GM21367 (cell line): Measurements from ENCODE around the gene TMEM79.
"Not testable (repeated sequence)": the region's sequence is repeated elsewhere in the genome, so short reads cannot be mapped to it uniquely, and the experiment has no call there.

ENCODE experiments used
- ATAC-seq: cut with Tn5 transposase; IDR thresholded peaks from one replicate; pipeline ENCODE4 v1.9.1; 2021; ENCODE audit not compliant: unreplicated experiment

Gene TMEM79

DNA sequence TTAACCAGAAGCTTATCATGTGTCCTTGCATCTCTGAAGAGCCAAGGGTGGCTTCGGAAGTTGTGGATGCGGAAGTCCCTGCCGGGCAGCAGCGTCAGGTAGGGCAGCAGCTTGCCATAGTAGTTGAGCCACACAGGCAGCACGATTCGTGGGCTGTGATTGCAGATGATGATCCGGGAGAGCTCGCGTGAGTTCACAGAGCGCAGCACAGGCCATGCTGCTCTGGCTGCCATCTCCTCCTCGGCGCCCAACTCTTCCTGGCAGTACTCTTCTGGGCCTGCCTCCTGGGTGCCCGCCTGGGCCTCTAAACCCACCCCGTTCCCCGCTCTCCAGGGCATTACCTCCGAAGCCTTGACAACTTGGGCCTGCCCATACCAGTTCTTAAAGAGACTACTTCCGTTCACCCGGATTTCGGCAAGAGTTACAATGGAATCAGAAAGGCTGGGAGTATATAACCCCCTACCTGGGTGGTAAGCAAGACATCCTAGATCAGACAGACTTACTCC, 14.8 kb downstream of the TMEM79 start, which contains the start of gene VHLL:
Gene VHLL, minus strand, starts transcription at position 456 of the 506 bp plus-strand sequence. Its CDS starts 118 bp downstream, at position 338.
- ATAC-seq: no peak

DNA sequence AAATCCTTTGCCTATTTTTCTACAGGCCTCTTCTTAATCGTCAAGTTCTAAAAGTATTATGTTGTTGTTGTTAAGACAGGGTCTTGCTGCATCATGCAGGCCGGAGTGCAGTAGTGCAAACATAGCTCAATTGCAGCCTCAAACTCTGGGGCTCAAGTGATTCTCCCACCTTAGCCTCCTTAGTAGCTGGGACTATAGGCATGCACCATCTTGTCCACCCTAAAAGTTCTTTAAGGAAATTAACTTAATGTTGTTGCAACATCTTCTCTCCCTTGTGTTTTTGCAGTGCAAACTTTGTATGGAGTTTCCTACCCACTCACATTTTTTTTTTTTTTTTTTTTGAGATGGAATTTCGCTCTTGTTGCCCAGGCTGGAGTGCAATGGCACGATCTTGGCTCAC, 19.1 kb downstream of the TMEM79 start:
- ATAC-seq: no peak

DNA sequence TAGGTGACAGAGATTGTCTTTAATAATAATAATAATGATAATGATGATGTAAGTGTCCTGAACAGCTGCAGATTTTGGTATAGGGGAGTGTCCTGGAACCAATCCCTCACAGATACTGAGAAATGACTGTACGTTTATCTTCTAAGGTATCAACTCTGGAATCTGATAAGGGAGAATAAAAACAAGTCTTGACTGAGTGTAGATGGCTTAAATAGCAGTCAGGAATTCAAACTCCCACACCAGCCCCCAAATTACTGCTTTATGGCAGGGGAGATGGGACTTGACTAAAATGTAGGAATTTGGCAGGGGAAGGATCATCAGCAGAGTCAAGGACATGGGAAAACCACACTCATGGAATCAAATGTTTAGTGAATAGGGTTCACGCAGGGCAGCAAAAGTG, 21.1 kb downstream of the TMEM79 start:
- ATAC-seq: no peak

DNA sequence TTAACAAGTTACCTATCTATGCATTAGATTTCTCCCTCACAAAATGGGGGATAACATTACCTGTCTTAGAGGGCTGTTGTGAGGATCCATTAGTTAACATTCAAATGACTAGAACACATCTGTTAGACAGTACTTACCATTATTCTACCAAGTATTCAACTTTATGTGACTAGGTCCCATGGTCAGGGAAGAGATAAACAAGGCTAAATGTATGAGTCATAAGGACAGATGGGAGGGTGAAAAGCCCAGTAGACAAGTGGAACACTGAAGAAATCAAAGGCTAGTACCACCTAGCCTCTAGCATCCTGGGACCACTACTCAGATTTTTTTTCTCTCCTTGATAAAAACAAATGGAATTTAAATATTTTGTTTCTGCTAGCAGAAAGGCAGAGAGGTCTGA, 24.0 kb downstream of the TMEM79 start:
- ATAC-seq: no peak

DNA sequence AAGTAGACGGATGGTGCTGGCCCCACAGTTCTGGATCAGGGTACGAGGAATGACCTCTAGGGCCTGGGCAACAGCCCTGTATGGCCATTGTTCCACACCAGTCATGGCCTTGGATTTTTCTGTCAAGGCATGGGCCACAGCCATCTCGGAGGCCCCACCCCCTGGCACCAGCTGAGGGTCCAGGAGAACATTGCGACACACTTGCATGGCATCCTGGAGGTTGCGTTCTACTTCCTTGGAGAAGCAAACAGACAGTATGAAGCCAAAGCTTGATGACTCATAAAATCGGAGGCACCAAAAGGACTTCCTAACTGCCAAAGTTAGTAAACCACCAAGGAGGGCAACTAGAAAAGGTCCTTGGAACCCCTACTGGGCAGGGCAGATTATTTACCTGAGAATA, 26.8 kb downstream of the TMEM79 start:
- no peak for ATAC-seq

DNA sequence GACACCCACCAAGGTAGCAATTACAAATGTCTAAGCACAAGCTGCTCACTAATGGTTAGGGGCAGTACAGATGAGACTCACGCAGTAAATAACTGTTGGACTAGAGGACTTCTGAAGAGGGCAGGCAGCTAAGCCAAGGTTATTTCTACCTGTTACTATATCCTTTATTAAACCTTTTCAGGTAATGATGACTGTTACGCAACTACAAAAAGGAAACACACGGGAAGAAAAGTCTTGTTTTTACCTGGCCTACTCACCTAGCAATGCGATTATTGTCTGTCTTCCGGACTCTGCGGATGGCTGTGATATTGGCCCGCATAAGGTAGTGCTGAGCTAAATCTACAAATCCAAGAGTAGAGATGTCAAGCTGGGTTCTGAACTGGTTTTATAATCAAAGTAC, 32.8 kb downstream of the TMEM79 start:
- ATAC-seq: no peak

DNA sequence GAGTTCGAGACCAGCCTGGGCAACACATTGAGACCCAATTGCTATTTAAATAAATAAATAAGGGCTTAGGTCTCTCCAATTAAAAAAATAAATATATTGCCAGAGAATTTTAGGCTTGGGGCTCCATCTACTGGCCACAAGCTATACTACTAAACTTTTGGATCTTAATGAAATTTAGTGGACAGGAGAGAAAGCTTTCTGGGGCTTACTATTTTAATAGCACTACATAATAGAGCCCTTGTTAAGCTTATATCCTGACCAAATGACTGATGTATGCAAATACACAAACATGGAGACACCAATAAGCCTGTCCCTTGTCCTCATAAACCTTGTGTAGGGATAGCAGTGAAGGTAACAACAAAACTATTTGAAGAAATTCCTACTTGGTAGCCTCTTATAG, 35.5 kb downstream of the TMEM79 start:
- ATAC-seq: no peak

DNA sequence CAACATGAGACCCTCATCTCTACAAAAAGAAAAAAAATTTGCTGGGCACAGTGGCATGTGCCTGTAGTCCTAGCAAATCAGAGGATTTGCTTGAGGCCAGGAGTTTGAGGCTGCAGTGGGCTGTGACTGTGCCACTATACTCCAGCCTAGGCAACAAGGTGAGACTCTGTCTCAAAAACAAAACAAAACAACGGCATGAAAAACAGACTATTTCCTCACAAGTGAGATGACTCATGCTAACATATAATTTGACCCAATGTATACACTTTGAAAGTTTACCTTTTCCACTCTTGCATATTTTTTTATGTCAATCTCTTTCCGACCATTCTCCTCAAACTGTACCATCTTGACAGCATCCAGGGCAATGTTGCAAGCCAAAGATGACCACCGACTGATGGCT, 36.4 kb downstream of the TMEM79 start:
- ATAC-seq: no peak

DNA sequence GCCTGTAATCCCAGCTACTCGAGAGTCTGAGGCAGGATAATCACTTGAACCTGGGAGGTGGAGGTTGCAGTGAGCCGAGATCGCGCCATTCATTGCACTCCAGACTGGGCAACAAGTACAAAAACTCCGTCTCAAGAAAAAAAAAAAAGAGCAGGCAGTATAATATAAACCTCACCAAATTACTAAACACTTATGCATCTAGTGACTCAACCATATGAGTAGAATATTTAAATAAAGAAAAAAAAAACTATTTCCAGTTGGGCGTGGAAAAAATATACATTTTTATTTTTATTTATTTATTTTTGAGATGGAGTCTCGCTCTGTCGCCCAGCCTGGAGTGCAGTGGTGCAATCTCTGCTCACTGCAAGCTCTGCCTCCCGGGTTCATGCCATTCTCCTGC, 39.1 kb downstream of the TMEM79 start:
- not testable (repeated sequence) for ATAC-seq

DNA sequence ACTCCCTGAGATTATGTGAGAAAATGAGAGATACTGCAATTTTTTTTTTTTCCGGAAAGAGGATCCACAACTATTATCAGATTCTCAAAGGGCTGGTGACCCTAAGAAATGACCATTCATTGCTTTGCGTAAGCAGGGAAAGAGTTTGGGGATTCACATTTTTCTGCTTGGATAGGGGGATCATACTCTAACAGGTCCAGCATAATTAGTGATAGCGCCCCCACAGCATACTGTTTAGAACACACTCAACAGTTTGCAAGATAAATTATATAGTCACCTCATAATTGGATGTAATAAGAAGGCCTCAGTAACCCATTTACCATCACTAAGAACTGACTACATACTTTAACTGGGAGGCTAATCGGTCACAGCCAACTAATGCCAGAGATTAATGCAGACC, 52.1 kb downstream of the TMEM79 start:
- ATAC-seq: no peak

DNA sequence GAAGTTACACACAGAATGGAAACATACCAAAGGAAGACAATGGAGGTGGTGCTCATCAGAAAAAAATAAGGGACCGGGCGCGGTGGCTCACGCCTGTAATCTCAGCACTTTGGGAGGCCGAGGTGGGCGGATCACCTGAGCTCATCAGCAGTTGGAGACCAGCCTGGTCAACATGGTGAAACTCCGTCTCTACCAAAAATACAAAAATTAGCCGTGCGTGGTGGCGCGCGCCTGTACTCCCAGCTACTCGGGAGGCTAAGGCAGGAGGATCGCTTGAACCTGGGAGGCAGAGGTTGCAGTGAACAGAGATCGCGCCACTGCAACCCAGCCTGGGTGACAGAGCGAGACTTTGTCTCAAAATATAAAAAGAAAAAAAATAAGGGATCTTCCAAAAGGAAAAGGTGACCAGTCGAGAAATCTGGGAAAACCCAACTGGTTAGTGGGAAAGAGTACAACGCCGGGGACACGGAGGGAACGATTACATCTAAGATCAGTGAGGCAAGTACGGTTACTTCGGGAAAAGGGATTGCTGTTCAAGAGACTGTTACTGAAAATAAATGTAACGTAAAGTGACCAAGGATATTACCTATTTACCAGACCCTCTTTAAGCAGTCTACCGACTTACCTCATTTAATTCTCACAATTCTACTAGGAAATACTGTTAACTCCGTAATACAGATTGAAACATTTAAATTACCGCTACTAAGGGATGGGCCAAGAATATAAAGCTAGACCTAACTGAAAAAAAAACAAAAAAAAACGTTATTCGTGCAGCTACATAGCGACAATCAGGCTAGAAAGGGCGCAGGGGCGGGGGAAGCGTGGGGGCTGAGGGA, 53.1 kb downstream of the TMEM79 start:
- ATAC-seq: no peak

DNA sequence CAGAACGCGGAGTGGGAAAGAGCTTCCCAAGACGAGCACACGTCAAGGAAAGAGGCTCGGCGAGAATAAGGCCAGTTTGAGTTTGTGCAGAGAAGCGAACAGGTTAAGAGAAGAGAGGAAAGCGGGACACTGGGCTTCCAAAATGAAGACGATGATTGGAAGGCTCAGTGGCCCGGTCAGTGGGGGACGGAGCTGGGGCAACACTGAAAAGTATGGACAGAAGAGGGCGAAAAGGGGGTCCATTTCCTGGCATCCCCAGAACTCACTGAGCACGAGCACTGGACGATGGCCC, 53.7 kb downstream of the TMEM79 start:
- no peak for ATAC-seq

DNA sequence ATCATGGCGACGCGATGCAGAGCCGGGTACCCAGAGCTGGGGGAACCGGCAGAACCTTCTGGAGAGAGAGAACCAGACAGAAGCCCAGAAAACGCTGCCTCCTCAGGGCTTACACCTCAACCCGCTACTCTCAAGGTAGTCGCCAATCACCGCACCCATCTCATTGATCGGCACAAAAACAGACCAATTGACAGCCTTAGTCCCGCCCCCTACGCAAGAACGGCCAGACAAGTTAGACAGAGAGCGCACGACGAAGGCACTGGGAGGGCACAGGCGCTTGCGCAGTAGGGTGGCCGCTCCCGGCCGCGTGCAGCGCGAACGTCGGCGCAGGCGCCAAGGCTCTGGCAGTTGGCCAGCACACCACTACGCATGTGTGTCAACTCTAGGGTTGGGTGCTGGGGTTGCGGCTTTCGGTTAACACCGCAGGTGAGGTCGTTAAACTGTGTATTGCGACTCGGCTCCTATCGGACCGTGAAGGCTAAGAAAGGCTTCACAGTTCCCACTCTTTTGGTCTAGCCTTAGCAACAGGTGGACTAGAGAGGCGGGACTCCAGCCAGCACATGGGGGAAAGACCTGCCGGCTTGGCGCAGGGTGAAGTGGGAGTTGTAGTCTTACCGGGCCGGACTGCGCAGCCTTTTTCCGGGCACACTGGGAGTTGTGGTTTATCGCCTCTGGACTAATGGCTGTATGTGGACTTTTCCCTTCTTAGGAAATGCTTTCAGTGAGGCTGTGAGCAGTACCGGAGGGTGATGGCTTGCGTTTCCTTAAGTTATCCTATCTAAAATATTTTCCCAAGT, 54.3 kb downstream of the TMEM79 start, which contains the start of the genes CCT3 and TSACC:
Gene CCT3, minus strand, starts transcription at position 113 of the 797 bp plus-strand sequence. Its CDS starts 108 bp downstream, at position 5.
Gene TSACC, plus strand, starts transcription at position 347 of the 797 bp plus-strand sequence. CDS start 1,232 bp downstream, outside the sequence.
- peak; percentile 90 for ATAC-seq
